Colonic mucosa (tissue), 4 donors: ENCODE results near the gene FOSB. TPM values are rescaled to one million over a fixed set of nuclear protein-coding genes. Genes with fewer than 3 reads are reported as not detected.
A peak's percentile ranks its signal among the peaks of the same experiment; 100 is the strongest.

Experiments used
- DNase-seq: peaks from one replicate; pipeline ENCODE4 v3.0.0-alpha.2; 2020
- H3K27ac ChIP-seq: fragments of 200-600 bp; one replicate; pipeline ENCODE4 v1.8.0; 2021
- H3K27me3 ChIP-seq: fragments of 200-600 bp; one replicate; pipeline ENCODE4 v1.8.0; 2021
- H3K36me3 ChIP-seq: fragments of 200-600 bp; one replicate; pipeline ENCODE4 v1.8.0; 2021
- H3K4me1 ChIP-seq: fragments of 200-600 bp; one replicate; pipeline ENCODE4 v1.8.0; 2021; ENCODE audit warnings: mild to moderate bottlenecking
- H3K4me3 ChIP-seq: fragments of 200-600 bp; one replicate; pipeline ENCODE4 v1.8.0; 2021
- H3K9ac ChIP-seq, 2 donors: one replicate each; pipeline ENCODE4 v1.7.0; 2013; ENCODE audit warnings: control low read depth in 2 of 2, low read depth in 2 of 2, low read length in 2 of 2
- H3K9me3 ChIP-seq: fragments of 200-600 bp; one replicate; pipeline ENCODE4 v1.8.0; 2021
- intact Hi-C: fragments of 100-400 bp; cut with DNase I; formaldehyde crosslinking; loops from one replicate; pipeline ENCODE4 v1.14.1; 2022
- total RNA-seq, 2 donors: library from RNA; stranded (reverse); fragmentation: NEBNext Ultra II Directional in 1 of 2; extraction: Animal tissue kit (Norgen Biotek cat#: 25700) in 1 of 2; gene quantifications; one replicate each; pipeline ENCODE4 v1.2.1, GENCODE V29; 2021
- TF ChIP-seq, protein P1 (sequence below): fragments of 200-600 bp; IDR thresholded peaks from one replicate; pipeline ENCODE4 v1.8.0; 2022; ENCODE audit warnings: antibody characterized with exemption, mild to moderate bottlenecking
- donor health status: healthy.
- donor health status: DM: no; HTN: no; CAD: no.
- donor health status: DM: no; HTN: no; CAD: no.

FOSB gene
- total RNA-seq, 2 donors from 2014 or later, result 1.5 to 3.4 TPM

DNA sequence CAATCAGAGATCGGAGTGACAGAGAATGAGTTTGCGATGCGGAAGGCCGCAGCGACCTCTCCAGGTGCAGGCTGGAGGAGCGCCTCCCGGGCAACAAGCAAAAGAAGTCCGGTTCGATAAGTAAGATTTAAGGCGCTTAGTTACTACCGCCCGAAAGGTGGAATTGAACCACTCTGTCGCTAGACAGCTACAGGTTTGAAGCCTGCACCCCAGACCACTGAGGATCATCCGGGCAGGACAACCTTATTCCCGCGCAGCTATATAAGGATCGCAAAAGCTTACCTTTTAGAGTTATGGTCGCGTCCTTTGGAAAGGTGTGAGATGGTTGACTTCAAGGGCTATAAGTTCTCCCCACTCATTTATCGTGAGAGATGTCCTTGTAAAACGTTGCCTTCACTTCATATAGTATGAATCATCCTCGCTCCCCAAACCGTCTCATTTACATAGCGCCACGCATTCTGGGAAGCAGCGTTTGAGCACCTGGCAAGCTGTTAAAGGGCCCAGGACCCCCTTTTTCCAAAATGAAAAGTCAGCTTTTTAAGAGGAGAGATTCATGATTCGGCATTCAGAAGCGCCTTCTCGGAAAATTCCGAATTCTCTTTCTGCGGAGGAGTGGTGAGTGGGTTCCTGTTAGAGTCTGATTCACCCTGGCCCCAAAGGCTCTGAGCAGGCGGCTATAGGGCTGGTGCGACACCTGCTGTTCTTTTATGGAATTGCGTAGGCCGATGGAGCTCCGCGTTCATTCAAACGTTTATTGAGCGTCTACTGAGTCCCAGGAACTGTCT, 10.8 kb downstream of the FOSB start:
- intact Hi-C loops, result loop anchor here (2.0 kb wide), 2 partner anchors 40 to 48 kb away; no protein-coding TSS in a partner anchor
- Histone ChIP-seq H3K9me3 (no peaks in the 10 kb centered on the region), H3K27ac (peak overlapping the region; percentile 84), H3K4me3 (peak overlapping the region; percentile 36), H3K36me3 (no peaks in the 10 kb centered on the region), H3K27me3 (no peaks in the 10 kb centered on the region), H3K4me1 (peaks cover 4% of the 10 kb centered on the region), H3K9ac (peak overlapping the region; percentile 60 to 71)
- TF ChIP-seq, protein P1, sequence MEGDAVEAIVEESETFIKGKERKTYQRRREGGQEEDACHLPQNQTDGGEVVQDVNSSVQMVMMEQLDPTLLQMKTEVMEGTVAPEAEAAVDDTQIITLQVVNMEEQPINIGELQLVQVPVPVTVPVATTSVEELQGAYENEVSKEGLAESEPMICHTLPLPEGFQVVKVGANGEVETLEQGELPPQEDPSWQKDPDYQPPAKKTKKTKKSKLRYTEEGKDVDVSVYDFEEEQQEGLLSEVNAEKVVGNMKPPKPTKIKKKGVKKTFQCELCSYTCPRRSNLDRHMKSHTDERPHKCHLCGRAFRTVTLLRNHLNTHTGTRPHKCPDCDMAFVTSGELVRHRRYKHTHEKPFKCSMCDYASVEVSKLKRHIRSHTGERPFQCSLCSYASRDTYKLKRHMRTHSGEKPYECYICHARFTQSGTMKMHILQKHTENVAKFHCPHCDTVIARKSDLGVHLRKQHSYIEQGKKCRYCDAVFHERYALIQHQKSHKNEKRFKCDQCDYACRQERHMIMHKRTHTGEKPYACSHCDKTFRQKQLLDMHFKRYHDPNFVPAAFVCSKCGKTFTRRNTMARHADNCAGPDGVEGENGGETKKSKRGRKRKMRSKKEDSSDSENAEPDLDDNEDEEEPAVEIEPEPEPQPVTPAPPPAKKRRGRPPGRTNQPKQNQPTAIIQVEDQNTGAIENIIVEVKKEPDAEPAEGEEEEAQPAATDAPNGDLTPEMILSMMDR, result peak; percentile 98
- DNase-seq, result peak; percentile 90

DNA sequence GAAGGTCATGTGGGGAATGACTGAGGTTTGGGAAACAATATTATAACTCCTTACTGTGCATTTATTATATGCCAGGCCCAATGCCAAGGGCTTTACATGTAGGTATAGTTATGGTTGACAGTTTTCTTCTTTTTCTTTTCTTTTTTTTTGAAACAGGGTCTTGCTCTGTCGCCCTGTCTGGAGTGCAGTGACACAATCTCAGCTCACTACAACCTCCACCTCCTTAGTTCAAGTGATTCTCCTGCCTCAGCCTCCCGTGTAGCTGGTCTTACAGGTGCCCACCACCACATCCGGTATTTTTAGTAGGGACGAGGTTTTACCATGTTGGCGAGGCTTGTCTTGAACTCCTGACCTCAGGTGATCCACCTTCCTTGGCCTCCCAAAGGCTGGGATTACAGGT, 15.2 kb downstream of the FOSB start:
- no peak for DNase-seq
- Histone ChIP-seq H3K36me3 (no peaks in the 10 kb centered on the region), H3K9me3 (no peaks in the 10 kb centered on the region), H3K4me1 (peaks cover 1% of the 10 kb centered on the region), H3K9ac (no peak overlapping the region), H3K27me3 (no peaks in the 10 kb centered on the region), H3K27ac (no peak overlapping the region), H3K4me3 (no peak overlapping the region)
- TF ChIP-seq, protein P1, result no peak
- intact Hi-C loops, result no loop called here

DNA sequence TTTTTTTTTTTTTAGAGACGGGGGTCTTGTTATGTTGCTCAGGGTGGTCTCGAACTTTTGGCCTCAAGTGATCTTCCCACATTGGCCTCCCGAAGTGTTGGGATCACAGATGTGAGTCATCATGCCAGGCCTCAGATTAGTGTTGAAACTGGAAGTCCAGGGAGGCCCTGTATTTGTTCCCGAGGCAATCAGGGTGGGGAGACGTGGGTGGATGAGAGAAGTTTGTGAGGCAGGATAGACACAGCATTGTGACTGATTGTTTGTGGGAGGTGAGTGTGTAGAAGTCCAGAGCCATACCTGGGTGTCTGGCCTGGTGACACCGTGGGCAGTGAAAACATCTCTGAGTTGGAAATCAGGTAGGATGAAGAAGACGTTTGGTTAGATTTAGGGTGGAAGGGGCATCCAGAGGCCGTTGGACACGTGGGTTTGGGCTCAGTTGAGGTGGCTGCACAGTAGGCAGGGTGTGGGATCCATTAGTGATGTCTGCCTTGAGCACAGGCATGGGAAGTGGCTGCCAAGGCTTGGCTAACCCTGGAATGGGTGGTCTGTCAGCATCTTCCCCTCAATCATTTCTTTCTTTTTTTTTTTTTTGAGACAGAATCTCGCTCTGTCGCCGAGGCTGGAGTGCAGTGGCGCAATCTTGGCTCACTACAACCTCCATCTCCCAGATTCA, 16.6 kb downstream of the FOSB start:
- TF ChIP-seq, protein P1, result no peak
- DNase-seq, result no peak
- Histone ChIP-seq H3K9me3 (no peaks in the 10 kb centered on the region), H3K9ac (no peak overlapping the region), H3K4me3 (no peak overlapping the region), H3K27me3 (no peaks in the 10 kb centered on the region), H3K27ac (no peak overlapping the region), H3K4me1 (no peaks in the 10 kb centered on the region), H3K36me3 (no peaks in the 10 kb centered on the region)
- intact Hi-C loops, result no loop called here

DNA sequence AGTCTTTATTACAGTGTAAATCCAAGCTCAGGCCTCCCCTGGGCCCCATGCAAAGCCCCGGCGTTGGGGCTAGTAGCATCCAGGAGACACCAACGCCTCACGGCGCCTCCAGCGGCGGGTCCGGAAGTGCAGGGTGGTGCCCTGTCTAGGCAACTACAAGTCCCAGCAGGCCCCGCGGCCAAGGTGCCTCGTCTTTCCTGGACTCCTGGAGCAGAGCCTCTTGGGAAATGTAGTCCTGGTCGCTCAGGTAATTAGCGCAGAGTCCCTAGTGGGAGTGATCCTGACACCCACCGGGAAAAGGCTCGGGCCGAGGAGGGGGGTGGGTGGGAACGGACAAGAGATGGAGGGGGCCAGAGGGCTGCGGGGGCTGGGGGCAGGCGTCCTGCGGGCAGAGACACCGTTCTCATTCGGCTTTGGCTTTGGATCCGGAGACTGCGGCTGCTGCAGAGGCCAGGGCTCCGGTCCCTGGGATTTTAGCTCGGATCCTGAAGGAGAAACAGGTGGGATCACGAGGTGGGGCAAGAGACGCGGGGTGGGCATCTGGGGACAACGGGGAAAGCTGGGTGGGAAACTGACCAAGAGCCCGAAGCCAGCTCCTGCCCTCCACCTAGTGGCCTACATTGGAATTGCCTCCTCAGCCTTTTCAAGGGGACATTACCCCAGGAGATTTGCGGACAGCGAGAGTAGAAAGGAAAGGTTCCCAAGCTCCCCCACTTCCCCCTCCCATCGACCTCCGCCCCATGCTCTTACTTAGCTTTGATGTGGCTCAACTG, 17.7 kb downstream of the FOSB start:
- TF ChIP-seq, protein P1, result peak; percentile 69
- Histone ChIP-seq H3K9ac (peak overlapping the region; percentile 40 to 57), H3K9me3 (no peaks in the 10 kb centered on the region), H3K36me3 (no peaks in the 10 kb centered on the region), H3K27me3 (no peaks in the 10 kb centered on the region), H3K4me3 (peak overlapping the region; percentile 74), H3K27ac (peak overlapping the region; percentile 39), H3K4me1 (no peaks in the 10 kb centered on the region)
- DNase-seq, result peak; percentile 99
- intact Hi-C loops, result no loop called here

DNA sequence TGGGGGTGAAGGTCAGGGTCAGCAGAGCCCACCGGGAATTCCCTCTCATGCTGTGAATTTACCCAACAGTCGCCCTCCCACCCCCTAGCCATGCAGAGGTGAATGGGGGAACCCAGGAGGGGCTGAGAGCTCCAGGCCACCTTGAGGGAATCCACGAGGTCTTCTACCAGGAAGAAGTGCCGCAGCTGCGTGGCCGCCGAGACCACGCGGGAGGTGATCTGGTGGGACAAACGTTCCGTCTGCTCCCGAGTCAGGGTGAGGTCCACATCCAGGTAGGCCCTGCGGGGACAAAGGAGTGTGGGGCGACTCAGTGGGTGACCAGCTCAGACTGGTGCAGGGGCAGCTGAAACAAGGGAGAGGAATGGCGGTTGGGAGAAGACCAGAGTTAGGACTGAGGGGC, 20.9 kb downstream of the FOSB start:
- intact Hi-C loops, result no loop called here
- DNase-seq, result no peak
- H3K9ac ChIP-seq, result no peak overlapping the region

More for the DNA sequence above, 20.9 kb downstream of the FOSB start:
- TF ChIP-seq, protein P1, result no peak
- no peaks in the 10 kb centered on the region for H3K27me3 ChIP-seq
- H3K9me3 ChIP-seq, result no peaks in the 10 kb centered on the region
- no peak overlapping the region for H3K4me3 ChIP-seq
- peaks cover 3% of the 10 kb centered on the region for H3K4me1 ChIP-seq
- no peak overlapping the region for H3K27ac ChIP-seq
- H3K36me3 ChIP-seq, result no peaks in the 10 kb centered on the region
